HFF-Myc (cell line): Measurements from ENCODE around the gene P3H2.

ENCODE experiments used
- DNase-seq: peaks from one replicate; pipeline ENCODE4 v3.0.0-alpha.2; 2011; ENCODE audit warnings: low read depth; ENCODE audit errors: extremely low read depth
- H3K4me3 ChIP-seq: replicated peaks from 2 replicates; pipeline ENCODE4 v1.5.1; 2011; ENCODE audit warnings: low read depth, mild to moderate bottlenecking, control low read depth, low read length
- CTCF ChIP-seq: IDR thresholded peaks from 2 replicates; pipeline ENCODE4 v1.5.1; 2012; ENCODE audit warnings: mild to moderate bottlenecking, low read depth, low read length, control low read depth; ENCODE audit errors: missing control alignments

Gene P3H2

GRCh38 chr3:189911001-189911400 is 209.7 kb downstream of the P3H2 start:
- TF ChIP-seq CTCF = no peak
- DNase-seq = no peak
- H3K4me3 ChIP-seq = no peak overlapping the region

GRCh38 chr3:189909573-189909972 is 211.1 kb downstream of the P3H2 start:
- no peak overlapping the region for H3K4me3 ChIP-seq
- no peak for DNase-seq
- TF ChIP-seq CTCF = no peak

- DNase-seq = no peak
- TF ChIP-seq CTCF = no peak
- no peak overlapping the region for H3K4me3 ChIP-seq
Observed at GRCh38 chr3:189909139-189909538, 211.6 kb downstream of the P3H2 start.

- no peak overlapping the region for H3K4me3 ChIP-seq
- TF ChIP-seq CTCF = no peak
- DNase-seq = peak; percentile 17
Observed at GRCh38 chr3:189908646-189909045, 212.1 kb downstream of the P3H2 start.

GRCh38 chr3:189907803-189908202 is 212.9 kb downstream of the P3H2 start:
- DNase-seq = no peak
- TF ChIP-seq CTCF = no peak
- no peak overlapping the region for H3K4me3 ChIP-seq
